ENCODE results near the gene KCNJ5. TPM values are rescaled to one million over a fixed set of nuclear protein-coding genes. Genes with fewer than 3 reads are reported as not detected.

The KCNJ5 gene
- total and polyA plus RNA-seq, 10 of the 15 experiments (the other 5 are each of a cell fraction or from before 2014, with no cell fraction given), result 0.03 TPM; not detected in 8

GRCh38 chr11:128848815-128849455 lies 42.2 kb upstream of the KCNJ5 start (continued):
- TF ChIP-seq ESRRA (IDR thresholded peaks at IDR 0.05; ENCODE audit: low read length) (no peak), MTA2 (IDR thresholded peaks at IDR 0.05; ENCODE audit: low read depth) (no peak)

- no peaks in the 10 kb centered on the region for H4K20me1 ChIP-seq (ENCODE audit: control insufficient read depth, insufficient read depth)
- H3K4me2 ChIP-seq (ENCODE audit: control insufficient read depth, insufficient read depth), result no peak overlapping the region
- H3K9ac ChIP-seq (ENCODE audit: control insufficient read depth, insufficient read depth, low read length), result no peak overlapping the region
- no TSS peak for BruUV-seq (replicated peaks)
- TF ChIP-seq ZBTB33 (IDR thresholded peaks at IDR 0.05) (no peak), NFXL1 (IDR thresholded peaks at IDR 0.05; ENCODE audit: borderline replicate concordance) (no peak), CREB1 (IDR thresholded peaks at IDR 0.05; ENCODE audit: low read depth) (no peak), GABPA (IDR thresholded peaks at IDR 0.05; ENCODE audit: low read depth) (no peak), ATF2 (IDR thresholded peaks at IDR 0.05; ENCODE audit: low read length) (no peak), MYB (IDR thresholded peaks at IDR 0.05; ENCODE audit: borderline replicate concordance, low read depth, low read length) (no peak), RAD51 (IDR thresholded peaks at IDR 0.05) (no peak), YY1 (IDR thresholded peaks at IDR 0.05; ENCODE audit: low read depth, low read length) (no peak)
- H3K4me1 ChIP-seq (ENCODE audit: control insufficient read depth, insufficient read depth, low read length), result no peaks in the 10 kb centered on the region
- no peak overlapping the region for H3K27ac ChIP-seq (ENCODE audit: control insufficient read depth, insufficient read depth)
- intact Hi-C loops (cut with micrococcal nuclease; ENCODE audit: unreplicated experiment) (no loop called here), in situ Hi-C loops (cut with MboI) (loop anchor here (10.0 kb wide), 1 partner anchor 828 kb away; no protein-coding TSS in a partner anchor)
- no peak overlapping the region for H2AFZ ChIP-seq (ENCODE audit: control insufficient read depth, low read depth, low read length)
- no peaks in the 10 kb centered on the region; a peak in 1 of 4 replicates for H3K27me3 ChIP-seq (replicated peaks in 1 of 2; ENCODE audit: control insufficient read depth in 2 of 2, insufficient read depth in 2 of 2, low read length in 1 of 2)
- DNase-seq (ENCODE audit: low read depth, low spot score) (no peak), ATAC-seq (no peak), FAIRE-seq (no peak)
- SMC1A ChIA-PET (ENCODE audit: uncharacterized antibody, unreplicated experiment), result interaction anchor here (0.9 kb wide), 1 partner anchor 8 kb away, joined by 3 read pairs; no protein-coding TSS in a partner anchor
- POLR2A ChIA-PET, result no interaction called here
- no peaks in the 10 kb centered on the region for H3K36me3 ChIP-seq (ENCODE audit: control insufficient read depth in 2 of 2, insufficient read depth in 2 of 2, low read length in 1 of 2)
- no peaks in the 10 kb centered on the region for H3K79me2 ChIP-seq (ENCODE audit: control insufficient read depth, insufficient read depth, low read length)
- CTCF ChIA-PET, result interaction anchor here (0.9 to 11.6 kb wide), 6 partner anchors 8 to 695 kb away, joined by 3 to 123 read pairs (median 10); no protein-coding TSS in a partner anchor
- 51% methylated on average over 13 of the region's 13 CpGs for WGBS (ENCODE audit: insufficient coverage, insufficient replicate concordance, low lambda C conversion rate, missing lambda C conversion rate)
- H3K4me3 ChIP-seq, result no peak overlapping the region
- no peaks in the 10 kb centered on the region for H3K9me3 ChIP-seq (replicated peaks; ENCODE audit: control insufficient read depth, insufficient read depth, low read length)
- RAD21 ChIA-PET (ENCODE audit: unreplicated experiment), result interaction anchor here (0.8 to 1.2 kb wide), 4 partner anchors 21 to 701 kb away, joined by 3 read pairs; no protein-coding TSS in a partner anchor
Observed at GRCh38 chr11:128852327-128853023, 38.7 kb upstream of the KCNJ5 start.
